Measurements from ENCODE around the gene QSOX2.

Gene QSOX2

DNA sequence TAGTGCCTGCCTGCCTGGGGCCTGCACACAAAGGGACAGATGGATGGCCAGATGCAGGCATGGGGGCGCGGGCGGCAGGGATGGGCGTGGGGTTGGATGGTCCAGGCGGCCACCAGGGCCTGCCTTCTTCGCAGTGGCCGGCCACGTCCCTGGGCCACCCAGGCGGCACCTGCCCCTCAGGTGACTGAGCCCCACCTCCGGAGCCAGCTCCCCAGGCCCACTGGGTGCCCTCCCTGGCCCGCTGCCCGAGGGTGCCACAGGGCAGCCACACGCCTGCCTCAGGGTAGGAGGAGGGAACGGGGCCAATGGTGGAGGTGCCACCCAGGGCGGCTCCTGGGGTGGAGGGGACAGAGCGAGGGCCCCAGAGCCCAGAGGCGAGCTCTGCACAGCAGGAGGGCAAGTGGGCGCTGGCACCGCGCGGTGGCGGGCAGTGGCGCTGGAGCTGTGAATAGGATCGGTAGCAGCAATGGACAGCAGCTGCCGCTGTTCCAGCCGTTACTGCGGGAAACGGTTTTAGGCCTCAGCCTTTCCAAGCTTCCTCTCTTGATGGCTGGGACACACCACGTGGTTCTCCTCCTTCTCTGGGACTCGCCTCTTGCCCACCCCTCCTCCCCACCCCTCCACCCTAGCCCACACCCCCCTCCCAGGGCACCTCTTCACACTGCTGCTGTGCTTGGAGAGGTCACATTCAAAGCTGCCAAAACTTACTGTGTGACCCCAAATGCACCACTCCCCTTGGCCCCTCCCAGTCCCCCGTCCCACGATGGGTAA, 59.8 kb downstream of the QSOX2 start:
- DNase-seq = no peak

DNA sequence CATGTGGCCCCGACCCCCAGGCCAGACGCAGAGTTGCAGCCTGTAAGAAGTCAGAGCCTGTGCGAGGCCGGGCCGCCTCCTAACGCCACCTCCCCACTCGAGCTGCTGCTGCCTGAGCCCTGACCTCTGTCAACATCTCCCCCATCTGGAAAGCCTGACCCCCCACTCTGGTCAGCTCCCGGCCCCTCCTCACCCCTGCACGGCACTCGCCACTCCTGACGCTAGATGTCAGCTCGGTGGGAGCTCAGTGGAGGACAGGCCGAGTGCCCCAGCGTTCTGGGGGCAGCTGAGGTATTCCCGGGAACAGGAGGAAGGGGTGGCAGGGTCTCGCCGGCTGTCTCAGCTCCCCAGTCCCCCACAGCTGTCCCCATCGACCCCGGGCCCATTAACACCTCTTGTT, 60.5 kb downstream of the QSOX2 start:
- DNase-seq = no peak

DNA sequence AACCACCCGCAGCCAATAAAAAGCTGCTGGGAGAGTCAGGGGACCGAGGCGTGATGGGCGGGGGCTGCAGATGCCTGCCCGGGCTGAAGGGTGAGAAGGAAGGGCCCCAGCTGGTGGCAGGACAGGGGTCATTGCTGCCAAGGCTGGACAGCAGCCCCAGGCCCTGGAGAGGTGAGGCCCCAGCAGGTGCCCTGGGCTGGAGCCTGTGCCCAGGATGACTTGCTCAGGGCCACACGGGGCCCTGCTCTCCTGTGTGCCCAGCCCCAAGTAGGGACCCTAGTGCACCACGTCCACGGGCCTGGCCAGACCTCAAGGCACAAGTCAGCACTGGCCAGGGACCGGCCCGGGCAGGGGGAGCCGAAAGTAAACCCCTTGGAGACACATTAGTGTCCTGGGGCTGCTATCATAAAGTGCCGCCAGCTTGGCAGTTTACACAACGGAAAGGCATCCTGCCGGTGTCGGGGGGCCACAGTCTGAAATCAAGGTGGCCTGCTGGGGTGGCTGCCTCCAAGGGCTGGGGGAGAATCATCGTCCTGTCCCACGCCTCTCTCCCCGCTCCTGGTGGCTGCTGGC, 62.7 kb downstream of the QSOX2 start:
- DNase-seq = no peak

DNA sequence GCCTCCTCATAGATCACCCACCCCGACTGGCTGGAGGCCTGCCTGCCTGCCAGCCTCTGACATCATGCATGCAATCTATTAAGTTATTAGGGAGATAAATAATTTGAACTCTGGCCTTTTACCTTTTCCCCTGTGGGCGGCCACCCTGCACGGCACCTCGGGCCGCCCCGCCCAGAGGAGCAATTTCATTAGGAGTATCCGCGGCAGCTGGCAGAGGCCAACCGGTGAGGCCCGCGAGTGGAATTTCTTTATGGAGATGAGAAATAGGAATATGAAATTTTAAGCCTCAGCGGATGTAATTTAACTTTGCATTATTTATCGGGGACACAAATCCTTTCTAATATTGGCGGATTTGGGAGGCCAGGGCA, 63.2 kb downstream of the QSOX2 start:
- DNase-seq = no peak

DNA sequence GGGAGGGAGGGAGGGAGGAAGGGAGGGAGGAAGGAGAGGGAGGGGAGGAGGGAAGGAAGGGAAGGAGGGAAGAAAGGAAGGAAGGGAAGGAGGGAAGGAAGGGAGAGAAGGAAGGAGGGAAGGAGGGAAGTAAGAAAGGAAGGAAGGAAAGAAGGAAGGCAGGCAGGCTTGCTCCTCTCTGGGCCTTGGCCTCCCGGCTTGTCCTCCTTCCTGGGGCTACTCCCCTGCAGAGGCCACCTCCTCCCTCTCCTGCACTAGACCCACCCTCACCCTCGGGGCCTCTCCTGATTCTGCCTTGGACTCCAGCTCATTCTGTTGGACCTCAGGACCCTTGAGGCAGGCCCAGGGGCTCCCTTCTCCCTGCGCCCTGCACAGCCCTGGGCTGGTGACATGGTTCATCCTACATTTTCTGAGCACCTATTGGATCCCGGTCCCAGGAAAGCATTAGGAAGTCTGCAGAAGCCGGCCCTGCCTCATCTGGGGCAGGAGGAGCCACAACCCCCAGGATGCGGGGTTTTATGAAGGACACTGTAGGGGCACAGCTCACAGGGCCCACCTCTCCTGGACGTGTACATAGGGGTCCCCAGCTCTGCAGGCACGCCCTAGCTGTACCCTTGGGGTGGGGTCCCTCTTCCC, 63.7 kb downstream of the QSOX2 start:
- no peak for DNase-seq

DNA sequence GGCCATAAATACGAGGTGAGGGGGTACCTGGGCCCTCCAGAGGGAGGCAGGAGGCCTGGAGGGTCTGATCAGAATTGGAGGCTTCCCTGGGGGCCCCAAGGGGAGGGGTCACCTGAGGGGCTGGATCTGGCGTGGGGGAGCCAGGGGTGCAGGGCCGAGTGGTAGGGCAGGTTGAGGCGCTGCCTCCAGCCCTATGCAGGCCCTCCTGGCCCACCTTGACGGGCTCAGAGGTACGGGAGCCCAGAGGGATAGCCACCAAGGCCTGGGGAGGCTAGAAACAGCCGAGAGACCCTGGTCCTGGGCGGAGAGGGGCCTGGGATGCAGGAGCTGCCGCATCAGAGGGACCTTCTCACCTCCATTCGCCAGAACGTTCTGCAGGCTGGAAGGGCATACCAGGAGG, 65.0 kb downstream of the QSOX2 start:
- no peak for DNase-seq

DNA sequence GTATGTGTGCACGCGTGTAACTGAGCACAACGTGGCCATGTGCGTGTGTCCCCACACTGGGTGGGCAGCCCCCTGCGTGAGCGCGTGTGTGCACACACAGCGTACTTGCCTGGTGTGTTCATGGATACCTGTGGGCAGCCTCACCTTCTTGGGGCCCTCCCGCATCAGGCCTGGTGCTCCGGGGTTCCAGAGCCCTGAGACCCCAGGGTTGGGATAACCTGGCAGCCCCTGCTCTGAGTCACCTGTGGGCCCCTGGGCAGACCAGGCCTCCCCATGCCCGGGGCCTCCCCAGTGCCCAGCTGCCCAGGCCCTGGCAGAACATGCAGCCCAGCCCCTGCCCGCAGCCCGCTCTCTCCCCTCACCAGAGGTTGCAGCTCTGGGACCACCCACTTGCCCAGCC, 65.9 kb downstream of the QSOX2 start:
- no peak for DNase-seq

DNA sequence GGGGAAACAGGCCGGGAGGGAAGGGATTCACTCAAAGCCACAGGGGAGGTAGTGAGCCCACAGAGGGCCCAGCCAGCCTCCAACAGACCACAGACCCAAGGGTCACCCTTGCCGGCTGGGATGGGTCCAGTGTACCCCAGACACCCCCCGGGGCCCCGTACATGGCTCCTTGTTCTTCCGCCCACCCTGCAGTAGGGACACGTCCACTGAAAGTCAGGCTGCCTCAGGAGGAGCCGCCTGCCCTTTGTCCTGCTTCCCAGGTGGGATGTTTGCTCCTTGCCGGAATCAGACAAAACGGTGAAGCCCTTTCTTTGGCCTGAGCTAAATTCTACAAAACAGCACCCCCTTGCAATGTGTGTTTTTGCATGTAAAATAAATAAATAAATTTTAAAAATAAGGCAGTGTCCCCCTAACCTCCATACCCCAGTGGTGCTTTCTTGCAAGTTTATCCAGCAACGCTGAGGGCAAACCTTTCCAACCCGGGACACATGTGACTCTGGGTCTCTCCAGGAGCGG, 66.5 kb downstream of the QSOX2 start:
- DNase-seq = no peak

DNA sequence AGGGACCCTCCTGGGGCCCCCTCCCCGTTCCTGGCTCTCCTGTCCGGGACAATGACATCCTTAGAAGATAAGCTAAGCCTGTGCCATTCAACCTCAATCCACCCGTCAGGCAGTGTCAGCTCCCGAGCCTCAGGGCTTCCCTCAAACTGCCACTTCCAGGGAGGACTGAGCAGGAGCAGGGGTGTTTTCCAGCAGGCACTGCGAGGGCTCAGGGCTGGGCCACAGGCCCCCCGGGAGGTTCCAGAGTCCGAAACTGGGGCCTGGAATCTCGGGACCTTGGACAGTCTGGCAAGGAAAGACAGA, 66.9 kb downstream of the QSOX2 start:
- no peak for DNase-seq

DNA sequence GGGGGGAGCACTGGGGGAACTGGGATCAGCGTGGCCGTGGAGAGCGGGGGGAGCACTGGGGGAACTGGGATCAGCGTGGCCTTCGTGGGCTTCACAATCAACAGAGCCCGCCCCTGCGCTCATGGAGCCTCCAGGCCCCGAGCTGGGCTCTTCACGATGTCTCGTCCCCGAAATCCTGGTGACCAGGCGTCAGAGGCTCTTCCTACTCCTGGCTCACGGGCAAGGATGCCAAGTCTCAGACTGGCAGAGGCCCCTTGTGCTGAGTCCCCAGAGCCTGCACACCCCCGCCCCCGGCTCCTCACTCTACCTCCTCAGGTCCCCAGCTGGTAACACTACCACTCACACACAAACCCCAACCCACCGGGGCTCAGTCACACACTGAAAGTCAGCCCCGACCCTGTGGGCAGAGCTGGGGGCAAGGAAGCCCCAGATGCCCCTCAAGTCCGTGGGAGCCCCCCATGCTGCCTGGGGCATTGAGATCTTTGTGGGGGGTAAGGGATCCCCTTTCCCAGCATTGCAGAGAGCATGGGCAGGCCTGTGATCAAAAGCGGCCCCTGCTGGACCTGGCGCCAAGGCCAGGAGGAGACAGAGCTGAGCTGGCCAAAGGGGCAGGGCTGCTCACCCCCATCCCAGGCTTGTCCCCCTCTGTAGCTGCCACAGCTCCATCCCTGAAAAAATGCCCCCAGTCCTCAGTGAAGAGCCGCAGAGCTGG, 67.4 kb downstream of the QSOX2 start:
- no peak for DNase-seq

DNA sequence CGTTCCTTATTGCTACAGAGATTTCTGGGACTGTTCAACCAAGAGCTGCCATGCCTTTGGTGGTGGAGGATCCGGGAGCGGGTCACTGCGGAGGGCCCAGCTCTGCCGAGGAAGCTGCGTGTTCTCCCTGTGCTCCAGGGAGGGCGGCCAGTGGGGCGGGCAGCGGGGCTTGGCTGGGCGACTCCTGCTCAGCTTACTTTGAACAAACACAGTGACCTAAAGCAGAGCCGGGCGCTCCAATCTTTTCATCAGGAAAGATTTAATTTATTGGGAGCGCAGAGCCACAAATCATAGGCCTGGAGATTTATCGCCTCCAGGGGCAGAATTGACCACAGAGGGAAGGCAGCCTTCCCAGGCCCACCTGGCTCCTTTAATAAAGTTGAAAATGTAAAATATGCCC, 68.4 kb downstream of the QSOX2 start:
- DNase-seq = no peak

DNA sequence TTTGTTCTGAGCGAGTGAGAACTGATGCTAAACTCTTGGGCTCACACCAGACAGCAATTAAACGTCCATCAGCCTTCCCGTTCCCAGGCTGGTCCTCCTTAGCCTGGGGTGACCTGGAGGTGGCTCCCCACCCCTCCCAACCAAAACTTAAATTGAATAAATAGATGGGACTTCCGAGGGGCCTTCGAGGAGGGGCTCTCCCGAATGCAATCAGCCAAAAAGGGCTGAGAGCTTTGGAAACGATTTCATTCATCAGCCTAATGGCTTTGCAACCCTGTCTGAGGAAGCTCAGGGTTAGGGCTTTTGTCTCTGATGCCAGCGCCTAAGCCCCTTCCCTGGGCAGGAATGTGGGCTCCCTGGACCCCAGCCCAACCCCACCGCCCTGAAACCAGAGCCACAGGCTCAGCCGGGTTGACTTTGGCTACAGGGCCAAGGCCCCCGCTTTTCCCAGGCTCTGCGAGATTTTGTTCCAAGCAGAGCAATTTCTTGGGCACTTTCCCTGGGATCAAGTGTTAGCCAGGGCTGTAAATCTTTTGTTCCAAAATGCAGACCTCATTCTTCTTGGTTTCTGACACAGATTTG, 69.9 kb downstream of the QSOX2 start:
- DNase-seq = no peak

DNA sequence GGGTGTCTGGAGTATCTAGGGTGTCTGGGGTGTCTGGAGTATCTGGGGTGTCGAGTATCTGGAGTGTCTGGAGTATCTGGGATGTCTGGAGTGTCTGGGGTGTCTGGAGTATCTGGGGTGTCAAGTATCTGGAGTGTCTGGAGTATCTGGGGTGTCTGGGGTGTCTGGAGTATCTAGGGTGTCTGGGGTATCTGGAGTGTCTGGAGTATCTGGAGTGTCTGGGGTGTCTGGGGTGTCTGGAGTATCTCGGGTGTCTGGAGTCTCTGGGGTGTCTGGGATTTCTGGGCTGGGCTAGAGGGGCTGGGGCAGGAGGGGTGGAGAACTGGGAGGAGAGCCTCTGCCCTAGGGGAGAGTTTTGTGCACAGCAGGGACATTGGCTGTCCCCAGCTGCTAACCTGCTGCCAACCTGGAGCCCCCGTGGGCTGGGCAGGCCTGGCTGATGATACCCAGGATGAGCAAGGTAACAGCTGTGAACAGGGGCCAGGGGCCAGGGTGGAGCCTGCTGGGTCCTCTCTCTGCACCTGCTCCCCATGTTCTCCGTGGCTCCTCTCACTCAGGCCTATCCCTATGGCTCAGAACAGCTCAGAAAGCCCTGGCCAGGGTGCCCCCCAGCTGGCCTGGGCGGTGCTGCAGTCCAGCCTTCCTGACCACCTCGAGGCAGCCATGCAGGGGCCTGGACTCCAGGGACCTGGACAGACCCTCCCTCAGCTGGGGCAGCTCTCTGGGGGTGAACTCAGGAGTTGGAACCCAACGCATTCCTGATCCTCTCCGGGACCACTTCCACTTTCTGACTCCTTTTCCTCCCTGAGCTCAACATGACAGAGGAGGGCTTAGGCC, 70.6 kb downstream of the QSOX2 start:
- DNase-seq = no peak

DNA sequence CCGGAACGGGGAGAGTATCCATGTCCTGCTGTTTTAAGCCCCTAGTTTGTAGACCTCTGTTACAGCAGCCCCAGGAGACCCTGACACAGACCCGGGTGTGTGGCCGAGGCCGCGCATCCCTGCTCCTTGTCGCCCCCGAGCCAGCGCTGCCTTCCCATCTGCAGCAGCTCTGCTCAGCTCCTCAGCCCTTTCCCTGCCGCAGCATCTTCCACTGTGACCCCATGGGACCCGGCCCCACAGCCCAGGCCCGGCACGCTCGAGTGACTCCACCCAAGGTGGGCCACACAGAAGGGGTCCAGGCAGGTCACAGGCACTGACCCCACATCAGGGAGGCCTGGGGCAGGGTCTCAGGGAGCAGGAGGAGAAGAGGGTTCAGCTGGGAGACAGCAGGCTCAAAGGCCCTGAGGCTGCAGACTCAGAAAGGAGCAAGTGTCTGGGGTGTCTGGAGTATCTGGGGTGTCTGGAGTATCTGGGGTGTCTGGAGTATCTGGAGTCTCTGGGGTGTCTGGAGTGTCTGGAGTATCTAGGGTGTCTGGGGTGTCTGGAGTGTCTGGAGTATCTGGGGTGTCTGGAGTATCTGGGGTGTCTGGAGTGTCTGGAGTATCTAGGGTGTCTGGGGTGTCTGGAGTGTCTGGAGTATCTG, 71.8 kb downstream of the QSOX2 start:
- DNase-seq = no peak

DNA sequence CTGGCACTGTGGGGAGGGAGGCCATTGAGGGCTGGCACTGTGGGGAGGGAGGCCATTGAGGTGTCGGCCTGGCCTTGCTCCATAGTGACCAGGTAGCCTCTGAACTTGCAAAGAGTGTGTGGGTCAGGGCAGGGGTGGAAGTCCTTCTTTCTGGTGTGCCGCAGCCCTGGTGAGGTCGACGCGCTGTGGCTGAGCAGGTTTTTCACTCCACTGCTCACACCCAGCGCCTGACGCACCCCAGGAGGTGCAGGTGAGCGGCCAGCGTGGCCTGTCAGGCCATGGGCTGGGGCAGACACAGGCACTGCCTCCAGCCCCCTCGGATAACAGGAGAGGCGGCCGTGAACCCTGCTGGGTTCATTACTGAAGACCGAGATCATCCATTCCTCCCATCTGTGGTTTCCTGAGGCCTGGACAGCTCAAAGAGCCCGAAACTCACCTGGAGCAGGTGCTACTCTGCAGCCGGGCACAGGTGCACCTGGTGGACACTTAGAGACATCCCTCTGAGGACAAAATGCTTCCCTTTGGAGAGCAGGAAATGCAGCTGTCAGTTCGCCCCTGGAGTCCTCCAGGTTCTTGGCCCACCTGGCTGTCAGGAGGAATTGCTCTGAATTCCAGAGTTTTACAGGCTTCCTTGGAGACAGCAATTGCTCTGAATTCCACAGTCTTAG, 73.1 kb downstream of the QSOX2 start:
- DNase-seq = no peak

DNA sequence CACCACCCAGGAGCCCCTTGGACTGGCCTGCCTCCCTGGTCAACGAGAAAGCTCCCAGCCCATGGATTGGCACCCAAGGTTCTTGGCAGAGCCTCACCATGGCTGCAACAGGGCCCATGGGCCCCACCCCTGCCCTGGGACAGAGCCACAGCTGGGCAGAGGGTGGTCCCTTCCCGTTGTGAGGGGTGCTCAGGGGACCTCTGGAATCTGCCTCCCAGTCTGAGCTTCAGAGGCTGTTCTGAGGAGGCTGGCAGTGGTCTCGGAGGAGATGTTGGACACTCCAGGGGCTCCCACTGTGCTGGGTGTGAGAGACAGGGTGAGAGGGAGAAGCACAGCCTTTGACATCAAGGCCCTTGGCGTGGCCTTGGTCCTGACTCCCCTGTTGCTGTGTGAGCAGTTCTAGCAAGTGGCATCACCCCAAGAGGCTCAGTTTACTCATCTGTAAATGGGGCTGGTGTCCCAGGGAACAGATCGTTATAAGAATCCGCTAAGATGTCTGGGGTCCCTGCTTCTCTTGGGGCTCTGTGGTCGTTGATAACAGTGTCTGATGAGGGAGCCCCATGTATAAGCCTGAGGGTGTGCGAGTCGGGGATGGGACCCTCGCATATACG, 73.7 kb downstream of the QSOX2 start:
- no peak for DNase-seq

DNA sequence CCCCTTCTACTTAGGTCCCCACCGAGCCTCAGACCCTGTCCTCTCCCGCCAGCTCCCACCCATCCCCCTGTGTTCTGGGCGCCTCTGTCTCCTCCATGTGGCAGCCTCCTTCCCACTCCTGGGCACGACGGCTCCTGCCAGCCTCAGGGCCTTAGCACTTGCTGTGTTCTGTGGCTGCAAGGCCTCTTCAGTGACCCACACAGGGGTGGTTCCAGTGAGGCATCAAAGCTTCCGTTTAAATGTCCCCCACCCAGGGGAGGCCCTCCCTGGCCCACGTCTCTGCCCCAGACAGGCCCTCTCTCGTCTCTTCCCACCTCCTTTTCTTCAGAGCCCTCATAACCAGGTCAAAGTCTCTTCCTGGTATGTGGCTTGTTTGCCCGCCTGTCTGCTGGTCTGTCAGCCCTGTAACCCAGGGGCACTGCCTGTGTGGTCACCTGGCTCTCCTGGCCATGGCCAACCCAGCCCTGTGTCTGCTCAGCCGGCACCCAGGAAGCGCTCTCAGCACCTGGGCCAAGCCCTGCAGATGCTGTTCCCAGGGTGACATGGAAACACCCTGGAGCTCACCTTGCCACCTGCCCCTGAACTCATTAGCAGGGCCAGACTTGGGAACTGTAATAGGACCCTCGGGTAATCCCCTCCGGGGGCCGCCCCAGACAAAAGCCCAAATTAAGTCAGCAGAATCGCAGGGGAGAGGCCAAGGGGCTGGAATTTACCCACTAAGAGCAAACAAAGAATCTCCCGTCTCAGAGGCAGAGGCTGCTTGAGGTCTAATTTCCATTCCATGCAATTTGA, 74.4 kb downstream of the QSOX2 start:
- DNase-seq = no peak

DNA sequence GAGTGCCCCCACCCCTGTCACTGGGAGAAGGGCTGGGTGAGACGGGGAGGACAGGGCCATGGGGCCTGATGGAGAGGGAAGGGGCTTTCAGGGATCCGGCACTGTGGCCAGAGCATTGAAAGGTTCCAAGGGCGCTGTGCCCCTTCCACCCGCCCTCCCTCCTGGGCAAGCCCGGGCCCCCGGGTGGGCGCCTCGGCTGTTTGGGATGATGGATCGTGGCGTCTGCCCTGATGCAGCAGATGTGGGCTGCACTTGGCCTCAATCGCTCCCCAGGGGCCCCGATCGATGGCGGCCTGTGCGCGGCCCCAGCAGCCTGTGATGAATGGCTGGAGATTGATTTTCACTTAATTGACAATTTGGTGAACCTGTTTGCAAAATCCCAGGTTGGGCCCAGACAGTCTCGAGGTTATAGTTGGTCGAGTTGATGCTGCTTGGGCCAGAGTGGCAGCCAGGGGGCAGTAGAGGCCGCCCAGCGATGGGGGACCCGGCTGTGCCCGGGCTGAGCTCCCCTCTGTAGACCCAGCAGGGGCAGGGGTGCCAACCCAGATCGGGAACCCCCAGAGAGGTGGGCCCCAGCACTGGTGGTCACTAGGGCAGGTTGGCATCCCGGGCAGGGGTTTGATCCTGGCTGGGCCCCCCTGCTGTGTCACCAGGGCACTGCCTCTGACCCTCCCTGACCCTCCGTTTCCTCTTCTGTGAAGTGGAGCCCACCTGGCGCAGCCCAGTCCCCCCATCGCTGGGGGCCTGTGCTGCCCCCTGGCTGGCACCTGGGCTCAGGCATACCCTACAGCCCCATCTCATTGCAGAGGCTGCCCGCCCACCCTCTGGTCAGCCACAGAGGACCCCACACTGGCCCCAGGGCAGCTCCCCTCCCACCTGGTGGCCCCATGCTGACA, 75.4 kb downstream of the QSOX2 start:
- DNase-seq = no peak

DNA sequence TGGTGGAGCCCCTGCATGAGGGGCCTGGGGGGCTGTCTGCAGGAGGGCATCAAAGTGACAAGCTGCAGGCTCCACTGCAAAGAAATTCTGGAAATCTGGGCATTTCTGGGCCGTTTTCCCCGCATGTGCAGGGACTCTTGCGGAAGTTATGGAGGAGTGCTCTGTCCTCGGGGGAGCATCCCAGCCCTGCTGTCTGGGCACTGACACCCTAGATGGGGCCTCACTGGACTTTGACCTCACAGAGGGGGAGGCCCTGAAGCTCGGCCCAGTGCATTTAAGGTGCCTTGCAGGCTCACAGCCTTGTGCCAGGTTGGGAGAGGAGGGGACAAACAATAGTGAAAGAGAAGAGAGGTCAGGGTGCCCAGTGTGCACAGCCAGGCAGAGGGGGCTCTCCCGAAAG, 76.1 kb downstream of the QSOX2 start:
- no peak for DNase-seq

Measured in HCEC 1CT (cell line).